H9 (cell line): ENCODE data around the gene UNC45A. TPM values are rescaled to one million over a fixed set of nuclear protein-coding genes. Genes with fewer than 3 reads are reported as not detected.

Source experiments
- DNase-seq: peaks from one replicate; pipeline ENCODE4 v3.0.0-alpha.2; 2017
- H2AFZ ChIP-seq: one replicate; pipeline ENCODE4 v1.6.1; 2013; ENCODE audit warnings: mild to moderate bottlenecking, low read length, control low read depth, moderate library complexity
- H2AK5ac ChIP-seq: 2 replicates; pipeline ENCODE4 v1.6.1; 2013; ENCODE audit warnings: low read length, control low read depth, mixed read lengths; ENCODE audit not compliant: insufficient read length
- H2BK120ac ChIP-seq: one replicate; pipeline ENCODE4 v1.6.1; 2013; ENCODE audit warnings: low read depth, mild to moderate bottlenecking, low read length, control low read depth, inconsistent platforms; ENCODE audit not compliant: poor library complexity, severe bottlenecking
- H2BK12ac ChIP-seq: 2 replicates; pipeline ENCODE4 v1.6.1; 2013; ENCODE audit warnings: low read length, control low read depth, mixed read lengths, low read depth; ENCODE audit not compliant: insufficient read length
- H2BK15ac ChIP-seq: 2 replicates; pipeline ENCODE4 v1.6.1; 2013; ENCODE audit warnings: low read depth, low read length, control low read depth
- H2BK20ac ChIP-seq: one replicate; pipeline ENCODE4 v1.6.1; 2013; ENCODE audit warnings: low read depth, mild to moderate bottlenecking, low read length, control low read depth, inconsistent platforms; ENCODE audit not compliant: poor library complexity, severe bottlenecking
- H2BK5ac ChIP-seq: 2 replicates; pipeline ENCODE4 v1.6.1; 2013; ENCODE audit warnings: low read length, control low read depth, mixed read lengths; ENCODE audit not compliant: insufficient read length
- H3K14ac ChIP-seq: 2 replicates; pipeline ENCODE4 v1.6.1; 2013; ENCODE audit warnings: low read length, control low read depth; ENCODE audit not compliant: insufficient read depth
- H3K18ac ChIP-seq: 2 replicates; pipeline ENCODE4 v1.6.1; 2013; ENCODE audit warnings: low read depth, mild to moderate bottlenecking, mixed read lengths, low read length, control low read depth; ENCODE audit not compliant: insufficient read length
- H3K23ac ChIP-seq: 2 replicates; pipeline ENCODE4 v1.6.1; 2013; ENCODE audit warnings: low read length, control low read depth, mixed read lengths, low read depth; ENCODE audit not compliant: insufficient read length
- H3K23me2 ChIP-seq: 2 replicates; pipeline ENCODE4 v1.6.1; 2013; ENCODE audit warnings: low read depth, mild to moderate bottlenecking, mixed read lengths, low read length, control low read depth; ENCODE audit not compliant: insufficient read length, poor library complexity, severe bottlenecking
- H3K27ac ChIP-seq: 2 replicates; pipeline ENCODE4 v1.5.1; 2013; ENCODE audit warnings: low read length, control low read depth, mixed read lengths, low read depth; ENCODE audit not compliant: insufficient read length
- H3K27me3 ChIP-seq: 2 replicates; pipeline ENCODE4 v1.6.1; 2013; ENCODE audit warnings: low read length, control low read depth, inconsistent platforms; ENCODE audit not compliant: insufficient read depth
- H3K4ac ChIP-seq: 2 replicates; pipeline ENCODE4 v1.6.1; 2013; ENCODE audit warnings: low read depth, mild to moderate bottlenecking, control low read depth, inconsistent platforms, low read length, moderate library complexity
- H3K4me1 ChIP-seq: 2 replicates; pipeline ENCODE4 v1.6.1; 2013; ENCODE audit warnings: low read length, control low read depth, inconsistent platforms; ENCODE audit not compliant: insufficient read depth
- H3K4me2 ChIP-seq: 2 replicates; pipeline ENCODE4 v1.6.1; 2013; ENCODE audit warnings: low read length, control low read depth, mixed read lengths; ENCODE audit not compliant: insufficient read length, insufficient read depth
- H3K56ac ChIP-seq: 2 replicates; pipeline ENCODE4 v1.6.1; 2013; ENCODE audit warnings: low read depth, mild to moderate bottlenecking, mixed read lengths, low read length, control low read depth; ENCODE audit not compliant: insufficient read length
- H3K79me1 ChIP-seq: 2 replicates; pipeline ENCODE4 v1.6.1; 2013; ENCODE audit warnings: low read depth, mild to moderate bottlenecking, moderate library complexity, low read length, control low read depth, inconsistent platforms; ENCODE audit not compliant: insufficient read depth, poor library complexity, severe bottlenecking
- H3K79me2 ChIP-seq: 2 replicates; pipeline ENCODE4 v1.6.1; 2013; ENCODE audit warnings: low read length, control low read depth, inconsistent platforms; ENCODE audit not compliant: insufficient read depth
- H3K9ac ChIP-seq: 2 replicates; pipeline ENCODE4 v1.6.1; 2013; ENCODE audit warnings: low read length, control low read depth, mixed read lengths; ENCODE audit not compliant: insufficient read length; ENCODE audit errors: extremely low read depth
- H3K9me3 ChIP-seq: one replicate; pipeline ENCODE4 v1.6.1; 2013; ENCODE audit warnings: low read depth, low read length, inconsistent platforms; ENCODE audit not compliant: control insufficient read depth
- H3T11ph ChIP-seq: one replicate; pipeline ENCODE4 v1.6.1; 2013; ENCODE audit warnings: mild to moderate bottlenecking, low read length, control low read depth, inconsistent platforms
- H4K20me1 ChIP-seq: one replicate; pipeline ENCODE4 v1.6.1; 2013; ENCODE audit not compliant: control insufficient read depth, insufficient read length, insufficient read depth
- H4K5ac ChIP-seq: 2 replicates; pipeline ENCODE4 v1.6.1; 2013; ENCODE audit warnings: low read depth, mild to moderate bottlenecking, mixed read lengths, low read length, control low read depth; ENCODE audit not compliant: insufficient read length
- H4K8ac ChIP-seq: replicated peaks from 2 replicates; pipeline ENCODE4 v1.6.1; 2013; ENCODE audit warnings: low read length, control low read depth, mixed read lengths, low read depth; ENCODE audit not compliant: insufficient read length
- H4K91ac ChIP-seq: 2 replicates; pipeline ENCODE4 v1.6.1; 2013; ENCODE audit warnings: low read depth, mild to moderate bottlenecking, moderate library complexity, mixed read lengths, low read length, control low read depth; ENCODE audit not compliant: insufficient read length
- H3K27ac Mint-ChIP-seq, 3 experiments: 2 replicates in 2 of 3; 3 replicates in 1 of 3; pipeline ENCODE4 v1.8.0; 2020 to 2021; ENCODE audit warnings: mixed read lengths in 3 of 3, mild to moderate bottlenecking in 1 of 3, moderate library complexity in 1 of 3
- H3K27me3 Mint-ChIP-seq: 2 replicates; pipeline ENCODE4 v1.8.0; 2021; ENCODE audit warnings: low read depth, mild to moderate bottlenecking, moderate library complexity, mixed read lengths
- H3K36me3 Mint-ChIP-seq, 3 experiments: 2 replicates in 2 of 3; 3 replicates in 1 of 3; pipeline ENCODE4 v1.8.0; 2020 to 2021; ENCODE audit warnings: low read depth in 3 of 3, mixed read lengths in 3 of 3; ENCODE audit not compliant: insufficient read depth in 1 of 3
- H3K4me1 Mint-ChIP-seq, 2 experiments: 2 replicates each; pipeline ENCODE4 v1.8.0; 2020; ENCODE audit warnings: mixed read lengths in 2 of 2
- H3K4me3 Mint-ChIP-seq, 2 experiments: 2 replicates in 1 of 2; 3 replicates in 1 of 2; pipeline ENCODE4 v1.8.0; 2020 to 2021; ENCODE audit warnings: mild to moderate bottlenecking in 2 of 2, mixed read lengths in 2 of 2, moderate library complexity in 1 of 2
- H3K9me3 Mint-ChIP-seq, 2 experiments: 2 replicates in 1 of 2; 3 replicates in 1 of 2; pipeline ENCODE4 v1.8.0; 2020; ENCODE audit warnings: mild to moderate bottlenecking in 2 of 2, mixed read lengths in 2 of 2, moderate library complexity in 1 of 2
- WGBS: extraction: QIAGEN DNeasy Blood & Tissue Kit; methylation state at CpG from one replicate; pipeline ENCODE4 v1.1.7; 2013; ENCODE audit warnings: missing lambda C conversion rate, low lambda C conversion rate, mixed read lengths; ENCODE audit not compliant: insufficient read length; ENCODE audit errors: extremely low coverage; 5-methylcytosine and 5-hydroxymethylcytosine counted together
- total RNA-seq: library from RNA; stranded (reverse); gene quantifications from 2 replicates; pipeline ENCODE4 v1.2.1, GENCODE V29; 2021
- TF ChIP-seq, protein P1 (sequence below): fragments of 200-600 bp; sonication (generic); conservative IDR thresholded peaks from 3 replicates; pipeline ENCODE4 v1.8.0; 2021; ENCODE audit warnings: antibody characterized with exemption, mild to moderate bottlenecking

Gene UNC45A
- total RNA-seq, 1 experiment from 2014 or later = 84.6 TPM

DNA sequence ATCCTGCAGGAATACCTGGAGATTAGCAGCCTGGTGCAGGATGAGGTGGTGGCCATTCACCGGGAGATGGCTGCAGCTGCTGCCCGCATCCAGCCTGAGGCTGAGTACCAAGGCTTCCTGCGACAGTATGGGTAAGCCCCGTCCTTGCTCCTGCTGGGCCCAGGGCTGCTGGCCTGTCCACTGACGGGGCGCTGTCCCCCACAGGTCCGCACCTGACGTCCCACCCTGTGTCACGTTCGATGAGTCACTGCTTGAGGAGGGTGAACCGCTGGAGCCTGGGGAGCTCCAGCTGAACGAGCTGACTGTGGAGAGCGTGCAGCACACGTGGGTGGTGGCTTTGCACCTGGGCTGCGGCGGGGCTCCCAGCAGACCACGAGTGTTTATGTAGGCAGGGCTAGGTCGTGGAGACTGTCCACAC, 45.8 kb upstream of the UNC45A start:
- no peaks in the 10 kb centered on the region for H3K79me1 ChIP-seq

More for the DNA sequence above, 45.8 kb upstream of the UNC45A start:
- H3K4me3 Mint-ChIP-seq = no peak overlapping the region
- H3K4me2 ChIP-seq = no peak overlapping the region
- H3K4me1 ChIP-seq = no peaks in the 10 kb centered on the region; the same call in 1 of the 2 replicates
- no peak overlapping the region for H2AFZ ChIP-seq
- no peak overlapping the region for H4K5ac ChIP-seq
- no peak overlapping the region for H4K8ac ChIP-seq
- H2AK5ac ChIP-seq = no peak overlapping the region
- peaks cover 13 to 21% of the 10 kb centered on the region in 2 experiments for H3K4me1 Mint-ChIP-seq
- no peak overlapping the region for H3K27ac ChIP-seq
- no peak overlapping the region for H3K14ac ChIP-seq
- H4K20me1 ChIP-seq = no peaks in the 10 kb centered on the region
- no peak for DNase-seq
- no peak overlapping the region for H3K4ac ChIP-seq
- no peak overlapping the region for H3K56ac ChIP-seq
- H3K23ac ChIP-seq = no peak overlapping the region
- H3T11ph ChIP-seq = no peak overlapping the region
- H3K36me3 Mint-ChIP-seq = peaks cover 4 to 10% (median 4%) of the 10 kb centered on the region in 3 experiments; a peak in 5 of 7 replicates
- H3K9ac ChIP-seq = no peak overlapping the region
- H3K27me3 ChIP-seq = no peaks in the 10 kb centered on the region
- no peak overlapping the region for H2BK5ac ChIP-seq
- H2BK15ac ChIP-seq = no peak overlapping the region
- H3K23me2 ChIP-seq = peaks cover 4% of the 10 kb centered on the region
- H2BK120ac ChIP-seq = no peak overlapping the region
- no CpG with 5 or more reads among the region's 18 CpGs for WGBS
- H3K27me3 Mint-ChIP-seq = no peaks in the 10 kb centered on the region; the same call in 1 of the 2 replicates
- H4K91ac ChIP-seq = no peak overlapping the region
- H3K79me2 ChIP-seq = no peaks in the 10 kb centered on the region
- no peaks in the 10 kb centered on the region for H3K9me3 ChIP-seq
- H2BK20ac ChIP-seq = no peak overlapping the region
- H2BK12ac ChIP-seq = no peak overlapping the region
- H3K9me3 Mint-ChIP-seq = no peaks in the 10 kb centered on the region; a peak in 1 of 5 replicates
- no peak overlapping the region; a peak in 1 of 7 replicates for H3K27ac Mint-ChIP-seq
- no peak overlapping the region for H3K18ac ChIP-seq
- TF ChIP-seq, protein P1, sequence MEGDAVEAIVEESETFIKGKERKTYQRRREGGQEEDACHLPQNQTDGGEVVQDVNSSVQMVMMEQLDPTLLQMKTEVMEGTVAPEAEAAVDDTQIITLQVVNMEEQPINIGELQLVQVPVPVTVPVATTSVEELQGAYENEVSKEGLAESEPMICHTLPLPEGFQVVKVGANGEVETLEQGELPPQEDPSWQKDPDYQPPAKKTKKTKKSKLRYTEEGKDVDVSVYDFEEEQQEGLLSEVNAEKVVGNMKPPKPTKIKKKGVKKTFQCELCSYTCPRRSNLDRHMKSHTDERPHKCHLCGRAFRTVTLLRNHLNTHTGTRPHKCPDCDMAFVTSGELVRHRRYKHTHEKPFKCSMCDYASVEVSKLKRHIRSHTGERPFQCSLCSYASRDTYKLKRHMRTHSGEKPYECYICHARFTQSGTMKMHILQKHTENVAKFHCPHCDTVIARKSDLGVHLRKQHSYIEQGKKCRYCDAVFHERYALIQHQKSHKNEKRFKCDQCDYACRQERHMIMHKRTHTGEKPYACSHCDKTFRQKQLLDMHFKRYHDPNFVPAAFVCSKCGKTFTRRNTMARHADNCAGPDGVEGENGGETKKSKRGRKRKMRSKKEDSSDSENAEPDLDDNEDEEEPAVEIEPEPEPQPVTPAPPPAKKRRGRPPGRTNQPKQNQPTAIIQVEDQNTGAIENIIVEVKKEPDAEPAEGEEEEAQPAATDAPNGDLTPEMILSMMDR = no peak
